B cell (primary cell): ENCODE data around the gene ZNF23.

ENCODE experiments used
- CTCF ChIP-seq: fragments of 200-600 bp; IDR thresholded peaks from one replicate; pipeline ENCODE4 v1.8.0; 2022; ENCODE audit warnings: antibody characterized with exemption, mild to moderate bottlenecking
- EZH2 ChIP-seq: IDR thresholded peaks from 2 replicates; pipeline ENCODE4 v1.6.1; 2012; ENCODE audit warnings: borderline replicate concordance, low read depth, mild to moderate bottlenecking, moderate library complexity, low read length; ENCODE audit not compliant: insufficient read depth, poor library complexity, severe bottlenecking

GRCh38 chr16:71472931-71473330 is 10.9 kb upstream of the ZNF23 start:
- TF ChIP-seq CTCF: no peak
- no peak for TF ChIP-seq EZH2
